Measurements from ENCODE around the gene PSMD6.

Gene PSMD6

DNA sequence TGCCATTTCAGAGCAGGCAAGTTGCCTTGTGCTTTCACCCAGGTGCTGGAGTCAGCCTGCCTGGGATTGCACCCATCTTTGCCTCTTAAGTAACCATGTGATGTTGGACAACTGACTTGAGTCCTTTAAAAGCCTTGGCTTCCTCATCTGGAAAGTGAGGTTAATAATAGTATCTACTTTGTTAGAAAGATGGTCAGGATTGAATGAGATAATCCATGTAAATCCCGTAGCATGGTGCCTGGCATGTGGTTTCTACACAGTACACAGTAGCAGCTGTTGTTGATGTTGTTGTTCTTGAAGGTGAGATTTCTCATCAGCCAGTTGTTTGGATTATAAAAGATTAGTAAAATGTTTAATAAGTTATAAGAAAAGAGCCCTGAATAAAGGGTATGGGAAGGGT is 48.8 kb downstream of the PSMD6 start:
- Histone ChIP-seq H3K4me2 (ENCODE audit: low read length) (no peak overlapping the region), H3K4me1 (ENCODE audit: control insufficient read depth, insufficient read depth, low read length) (peaks cover 85% of the 10 kb centered on the region), H3K4me3 (ENCODE audit: low read length) (no peak overlapping the region), H3K9me3 (replicated peaks; ENCODE audit: low read length) (no peaks in the 10 kb centered on the region), H3K9ac (ENCODE audit: low read depth, low read length) (no peak overlapping the region), H3K27me3 (ENCODE audit: control insufficient read depth, insufficient read depth, low read length) (no peaks in the 10 kb centered on the region), H3K36me3 (ENCODE audit: insufficient read depth, low read length) (peaks cover 8% of the 10 kb centered on the region)

DNA sequence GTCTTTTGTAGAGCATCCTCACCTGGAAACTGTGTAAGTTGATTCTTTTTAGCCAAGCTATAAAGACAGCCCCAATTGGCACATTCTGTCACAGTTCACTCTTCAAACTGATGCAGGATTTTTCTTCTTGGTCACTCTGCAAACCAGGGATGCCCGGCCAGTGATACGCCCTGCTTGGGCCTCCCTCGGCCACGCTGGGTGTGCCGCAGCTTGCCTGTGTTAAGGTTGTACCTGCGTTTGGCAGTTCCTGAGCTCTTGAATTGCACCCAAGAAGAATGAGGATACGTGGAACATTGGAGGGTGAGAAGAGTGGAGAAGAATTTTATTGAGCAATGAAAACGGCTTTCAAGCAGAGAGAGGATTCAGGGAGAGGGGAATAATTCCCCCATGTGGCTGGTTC is 49.9 kb downstream of the PSMD6 start:
- Histone ChIP-seq H3K4me1 (ENCODE audit: control insufficient read depth, insufficient read depth, low read length) (peaks cover 85% of the 10 kb centered on the region), H3K4me2 (ENCODE audit: low read length) (no peak overlapping the region), H3K9ac (ENCODE audit: low read depth, low read length) (no peak overlapping the region), H3K36me3 (ENCODE audit: insufficient read depth, low read length) (peaks cover 8% of the 10 kb centered on the region), H3K27me3 (ENCODE audit: control insufficient read depth, insufficient read depth, low read length) (no peaks in the 10 kb centered on the region), H3K9me3 (replicated peaks; ENCODE audit: low read length) (no peaks in the 10 kb centered on the region), H3K4me3 (ENCODE audit: low read length) (no peak overlapping the region)

DNA sequence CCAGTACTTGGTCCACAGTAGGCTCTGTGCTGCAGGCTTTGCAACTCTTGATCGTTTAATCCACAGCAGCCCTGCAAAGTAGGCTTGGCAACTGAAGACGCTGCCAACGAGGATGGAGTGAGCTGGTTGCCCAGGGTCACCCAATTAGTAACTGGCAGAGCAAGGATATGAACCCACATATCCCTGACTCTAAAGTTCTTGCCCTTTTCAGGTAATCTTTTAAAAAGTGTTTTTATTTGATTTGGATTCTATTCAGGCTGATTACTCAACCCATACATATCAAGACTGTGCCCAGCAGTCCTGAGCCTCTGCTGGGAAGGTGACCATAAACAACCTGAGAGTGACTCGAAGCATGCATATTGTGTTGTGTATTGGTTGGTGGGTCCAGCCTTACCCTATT is 50.3 kb downstream of the PSMD6 start:
- H3K4me1 ChIP-seq (ENCODE audit: control insufficient read depth, insufficient read depth, low read length) = peaks cover 85% of the 10 kb centered on the region
- no peak overlapping the region for H3K4me3 ChIP-seq (ENCODE audit: low read length)
- peaks cover 8% of the 10 kb centered on the region for H3K36me3 ChIP-seq (ENCODE audit: insufficient read depth, low read length)
- no peaks in the 10 kb centered on the region for H3K27me3 ChIP-seq (ENCODE audit: control insufficient read depth, insufficient read depth, low read length)
- no peak overlapping the region for H3K4me2 ChIP-seq (ENCODE audit: low read length)
- no peaks in the 10 kb centered on the region for H3K9me3 ChIP-seq (replicated peaks; ENCODE audit: low read length)
- H3K9ac ChIP-seq (ENCODE audit: low read depth, low read length) = no peak overlapping the region

DNA sequence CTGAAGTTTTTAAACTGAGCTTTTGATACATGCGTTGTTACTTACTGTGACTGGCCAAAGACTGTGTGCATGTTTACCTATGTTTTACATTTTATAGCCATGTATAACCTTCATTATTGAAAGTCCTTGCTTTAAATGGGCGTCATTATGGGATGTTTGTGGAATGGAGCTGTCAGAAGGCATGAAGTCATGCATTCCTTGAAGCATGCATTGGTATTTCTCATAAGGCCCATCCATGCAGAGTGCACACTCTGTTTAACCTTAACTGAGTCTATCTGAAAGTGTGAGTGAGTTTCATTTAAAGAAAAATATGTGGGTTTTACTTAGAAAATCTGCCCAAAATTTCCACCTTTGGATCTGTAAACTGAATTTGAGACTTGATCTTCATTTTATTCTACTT is 51.1 kb downstream of the PSMD6 start:
- Histone ChIP-seq H3K4me3 (ENCODE audit: low read length) (no peak overlapping the region), H3K4me1 (ENCODE audit: control insufficient read depth, insufficient read depth, low read length) (peaks cover 85% of the 10 kb centered on the region)

DNA sequence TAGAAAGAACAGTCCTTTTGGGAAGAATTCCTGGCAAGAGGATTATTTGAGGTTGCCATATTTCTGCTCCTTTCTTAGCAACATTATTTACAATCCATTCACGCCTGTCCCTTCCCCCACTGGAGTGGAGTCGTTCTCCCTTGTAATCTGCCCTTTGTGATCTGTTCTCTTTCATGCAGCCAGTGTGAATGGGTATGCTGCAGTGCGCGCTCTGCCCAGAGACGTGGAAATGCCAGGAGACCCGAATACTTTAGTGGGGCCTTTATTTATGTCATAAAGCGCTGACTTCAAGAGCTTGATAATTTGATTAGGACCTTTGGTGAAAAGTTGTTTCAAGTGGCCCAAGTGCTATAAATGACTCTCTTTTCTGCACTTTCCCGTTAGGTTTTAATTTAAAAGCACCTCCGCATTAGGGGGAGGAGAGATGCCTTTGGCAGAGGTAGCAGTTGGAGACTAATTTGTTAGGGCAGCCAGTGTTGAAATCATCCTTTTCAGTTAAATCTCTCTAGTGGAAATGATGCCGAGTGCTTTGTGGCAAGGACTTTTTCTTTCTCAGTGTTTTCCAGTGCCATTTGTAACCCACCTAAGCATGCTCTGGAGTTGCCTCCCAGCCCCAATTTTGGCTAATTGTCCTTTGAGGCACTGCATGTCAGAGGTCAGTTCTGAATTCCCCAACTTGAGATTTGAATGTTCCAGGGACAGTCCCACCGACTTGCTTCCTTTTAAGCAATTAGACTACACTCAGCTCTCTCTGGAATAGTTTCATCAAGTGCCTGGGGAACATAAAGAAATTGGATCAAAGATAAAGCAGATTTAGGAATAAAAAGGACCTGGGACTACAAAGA is 52.4 kb downstream of the PSMD6 start:
- H3K4me3 ChIP-seq (ENCODE audit: low read length) = no peak overlapping the region
- no peak overlapping the region for H3K9ac ChIP-seq (ENCODE audit: low read depth, low read length)
- peaks cover 75% of the 10 kb centered on the region for H3K4me1 ChIP-seq (ENCODE audit: control insufficient read depth, insufficient read depth, low read length)

More for the DNA sequence above, 51.1 kb downstream of the PSMD6 start:
- H3K9ac ChIP-seq (ENCODE audit: low read depth, low read length) = peak overlapping the region; percentile 35
- H3K4me2 ChIP-seq (ENCODE audit: low read length) = no peak overlapping the region
- H3K9me3 ChIP-seq (replicated peaks; ENCODE audit: low read length) = no peaks in the 10 kb centered on the region
- no peaks in the 10 kb centered on the region for H3K27me3 ChIP-seq (ENCODE audit: control insufficient read depth, insufficient read depth, low read length)
- peaks cover 8% of the 10 kb centered on the region for H3K36me3 ChIP-seq (ENCODE audit: insufficient read depth, low read length)

DNA sequence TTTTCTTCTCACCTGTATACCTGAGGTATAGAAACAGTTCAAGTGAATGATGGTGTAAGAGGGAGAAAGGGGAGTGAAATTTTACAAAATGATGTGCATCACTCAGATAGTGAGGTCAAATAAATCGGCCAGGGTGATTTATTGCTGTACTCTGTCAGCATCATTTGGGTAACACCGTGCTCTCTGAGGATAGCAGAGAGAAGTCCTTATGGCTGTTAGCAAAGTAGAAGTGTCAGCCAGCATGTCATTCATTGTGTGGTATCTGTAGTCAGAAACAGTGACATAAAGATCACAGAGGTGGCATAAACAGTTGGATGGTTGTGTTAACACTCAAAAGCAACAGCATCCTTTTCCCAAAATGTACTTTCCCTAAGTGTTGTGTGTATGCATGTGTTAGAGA is 53.4 kb downstream of the PSMD6 start:
- Histone ChIP-seq H3K27me3 (ENCODE audit: control insufficient read depth, insufficient read depth, low read length) (no peaks in the 10 kb centered on the region), H3K4me3 (ENCODE audit: low read length) (no peak overlapping the region), H3K9me3 (replicated peaks; ENCODE audit: low read length) (no peaks in the 10 kb centered on the region), H3K36me3 (ENCODE audit: insufficient read depth, low read length) (peaks cover 8% of the 10 kb centered on the region), H3K9ac (ENCODE audit: low read depth, low read length) (no peak overlapping the region), H3K4me2 (ENCODE audit: low read length) (peak overlapping the region; percentile 62), H3K4me1 (ENCODE audit: control insufficient read depth, insufficient read depth, low read length) (peaks cover 65% of the 10 kb centered on the region)

More for the DNA sequence above, 52.4 kb downstream of the PSMD6 start:
- Histone ChIP-seq H3K27me3 (ENCODE audit: control insufficient read depth, insufficient read depth, low read length) (no peaks in the 10 kb centered on the region), H3K4me2 (ENCODE audit: low read length) (no peak overlapping the region), H3K36me3 (ENCODE audit: insufficient read depth, low read length) (peaks cover 8% of the 10 kb centered on the region), H3K9me3 (replicated peaks; ENCODE audit: low read length) (no peaks in the 10 kb centered on the region)

DNA sequence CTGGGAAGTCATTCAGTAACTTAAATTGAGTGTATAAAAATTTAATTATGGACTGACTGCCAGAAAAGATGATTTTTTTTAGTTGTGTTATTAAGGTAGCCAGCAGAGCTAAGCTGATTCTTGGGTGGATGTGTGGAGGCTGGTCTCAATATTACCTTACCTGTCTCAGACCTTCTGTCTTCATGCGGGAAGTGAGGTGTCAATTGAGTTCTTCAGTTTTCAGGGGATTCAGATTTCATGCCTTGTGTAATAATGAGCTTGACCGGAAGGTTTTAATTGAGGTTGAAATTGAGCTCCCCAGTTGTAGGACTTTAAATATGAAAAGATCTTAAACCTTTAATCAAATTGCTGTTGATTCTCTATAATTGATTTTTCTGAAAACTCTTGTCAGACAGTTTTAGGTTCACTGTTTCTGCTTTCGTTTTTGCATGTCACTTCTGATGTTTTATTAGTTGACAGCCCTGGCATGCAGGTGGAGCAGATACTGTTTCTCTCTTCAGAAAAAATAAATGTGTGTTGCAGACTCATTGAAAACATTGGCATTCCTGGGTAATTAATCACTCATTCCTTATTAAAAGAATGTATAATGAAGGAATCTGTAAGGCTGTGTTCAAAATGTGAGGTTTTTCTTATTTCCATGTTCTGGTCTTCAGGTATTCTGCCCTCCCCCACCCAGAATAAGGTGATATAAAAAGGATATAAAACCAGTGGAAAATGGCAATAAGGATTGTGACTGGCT is 54.5 kb downstream of the PSMD6 start:
- peak overlapping the region; percentile 62 for H3K4me2 ChIP-seq (ENCODE audit: low read length)
- H3K9me3 ChIP-seq (replicated peaks; ENCODE audit: low read length) = no peaks in the 10 kb centered on the region
- no peak overlapping the region for H3K4me3 ChIP-seq (ENCODE audit: low read length)
- H3K4me1 ChIP-seq (ENCODE audit: control insufficient read depth, insufficient read depth, low read length) = peaks cover 58% of the 10 kb centered on the region
- H3K27me3 ChIP-seq (ENCODE audit: control insufficient read depth, insufficient read depth, low read length) = no peaks in the 10 kb centered on the region
- H3K36me3 ChIP-seq (ENCODE audit: insufficient read depth, low read length) = peaks cover 11% of the 10 kb centered on the region
- peak overlapping the region; percentile 53 for H3K9ac ChIP-seq (ENCODE audit: low read depth, low read length)

DNA sequence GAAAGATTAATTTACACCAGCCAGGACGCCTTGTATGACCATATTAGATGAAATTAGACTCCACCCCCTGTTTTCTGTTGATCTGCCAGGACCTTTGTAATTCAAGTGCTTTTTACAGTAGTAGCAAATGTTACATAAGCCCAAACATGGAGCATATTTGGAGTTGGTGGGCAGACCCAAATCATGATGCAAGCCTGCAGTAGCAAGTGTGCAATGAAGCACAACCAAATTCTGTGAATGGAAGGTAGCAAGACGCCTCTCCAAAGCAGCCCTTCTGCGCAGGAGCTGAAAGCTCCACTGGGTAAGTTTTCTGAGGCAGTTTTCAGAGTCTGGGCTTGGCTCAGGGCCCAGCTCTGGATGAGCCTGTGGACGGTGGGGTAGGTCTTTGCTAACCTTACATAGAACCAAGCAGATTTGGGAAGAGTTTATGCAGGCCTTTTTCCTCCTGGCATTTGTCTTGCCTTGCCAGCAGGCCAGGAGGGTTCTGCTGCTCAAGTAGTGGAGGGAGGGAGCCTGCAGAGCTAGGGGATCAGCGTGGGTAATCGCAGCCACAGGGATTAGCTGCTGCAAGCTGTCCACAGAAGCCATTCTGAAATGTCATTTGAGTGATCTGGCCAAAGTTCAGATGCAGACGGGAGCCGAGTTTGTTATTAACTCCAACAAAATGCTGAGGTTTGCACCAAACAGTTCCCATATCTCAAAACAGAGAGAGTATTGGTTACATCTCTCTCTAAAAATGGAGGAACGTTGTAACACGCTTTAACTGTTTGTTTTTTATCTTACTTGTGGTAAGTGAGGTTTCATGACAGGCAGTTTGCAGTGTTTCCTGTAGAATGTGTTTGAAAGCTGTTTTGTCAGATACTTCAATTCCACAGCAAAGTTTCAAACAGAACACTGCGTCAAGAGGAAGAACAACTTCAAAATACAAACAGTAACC is 55.4 kb downstream of the PSMD6 start:
- Histone ChIP-seq H3K4me3 (ENCODE audit: low read length) (peak overlapping the region; percentile 4), H3K4me1 (ENCODE audit: control insufficient read depth, insufficient read depth, low read length) (peaks cover 57% of the 10 kb centered on the region), H3K36me3 (ENCODE audit: insufficient read depth, low read length) (peaks cover 4% of the 10 kb centered on the region), H3K9me3 (replicated peaks; ENCODE audit: low read length) (no peaks in the 10 kb centered on the region), H3K9ac (ENCODE audit: low read depth, low read length) (peak overlapping the region; percentile 53), H3K4me2 (ENCODE audit: low read length) (peak overlapping the region; percentile 62), H3K27me3 (ENCODE audit: control insufficient read depth, insufficient read depth, low read length) (no peaks in the 10 kb centered on the region)

DNA sequence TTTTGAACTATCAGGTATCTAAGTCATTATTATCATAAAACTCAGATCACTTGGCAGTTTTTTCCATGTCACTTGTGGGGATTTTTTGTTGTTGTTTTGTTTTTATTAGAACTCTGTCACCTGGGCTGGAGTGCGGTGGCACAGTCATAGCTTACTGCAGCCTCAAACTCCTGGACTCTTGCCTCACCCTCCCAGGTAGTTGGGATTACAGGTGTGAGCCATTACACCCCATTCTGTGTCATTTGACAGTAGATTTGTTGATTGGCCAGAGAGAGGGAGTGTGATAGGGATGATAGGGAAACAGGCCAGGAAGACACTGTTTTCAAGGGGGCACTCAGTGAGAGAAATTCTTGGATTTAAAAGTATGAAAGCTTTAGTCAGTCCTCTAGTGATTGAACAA is 56.4 kb downstream of the PSMD6 start:
- Histone ChIP-seq H3K4me1 (ENCODE audit: control insufficient read depth, insufficient read depth, low read length) (peaks cover 46% of the 10 kb centered on the region), H3K9me3 (replicated peaks; ENCODE audit: low read length) (no peaks in the 10 kb centered on the region), H3K4me3 (ENCODE audit: low read length) (no peak overlapping the region), H3K9ac (ENCODE audit: low read depth, low read length) (no peak overlapping the region), H3K27me3 (ENCODE audit: control insufficient read depth, insufficient read depth, low read length) (no peaks in the 10 kb centered on the region), H3K4me2 (ENCODE audit: low read length) (no peak overlapping the region), H3K36me3 (ENCODE audit: insufficient read depth, low read length) (peaks cover 4% of the 10 kb centered on the region)

DNA sequence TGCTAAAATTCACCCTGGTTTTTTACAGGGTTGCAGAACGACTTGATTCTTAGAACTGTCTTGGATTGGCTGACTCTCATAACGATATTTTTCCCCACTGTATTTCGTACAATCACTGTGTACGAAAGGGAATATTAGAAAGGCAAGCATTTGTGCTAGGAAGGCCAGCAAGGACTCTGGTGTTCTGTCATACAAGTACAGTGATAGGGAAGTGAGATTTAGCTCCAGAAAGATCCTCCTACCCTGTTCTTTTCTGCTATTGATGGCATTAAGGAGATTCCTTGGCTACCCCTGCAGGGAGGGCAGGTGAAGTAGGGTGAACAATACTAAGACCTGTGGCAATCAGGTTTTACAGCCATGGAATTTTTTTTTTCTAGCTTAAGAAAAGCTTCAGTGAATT is 57.3 kb downstream of the PSMD6 start:
- Histone ChIP-seq H3K4me1 (ENCODE audit: control insufficient read depth, insufficient read depth, low read length) (peaks cover 43% of the 10 kb centered on the region), H3K4me3 (ENCODE audit: low read length) (no peak overlapping the region), H3K27me3 (ENCODE audit: control insufficient read depth, insufficient read depth, low read length) (no peaks in the 10 kb centered on the region), H3K9ac (ENCODE audit: low read depth, low read length) (no peak overlapping the region), H3K9me3 (replicated peaks; ENCODE audit: low read length) (no peaks in the 10 kb centered on the region), H3K36me3 (ENCODE audit: insufficient read depth, low read length) (peaks cover 4% of the 10 kb centered on the region), H3K4me2 (ENCODE audit: low read length) (no peak overlapping the region)

Data from skeletal muscle satellite cell (primary cell).